Right lobe of liver (tissue), 6 donors: ENCODE data around the gene TNRC18. TPM values are rescaled to one million over a fixed set of nuclear protein-coding genes. Genes with fewer than 3 reads are reported as not detected.

Source experiments
- ATAC-seq, 4 donors: fragments of 200-7000 bp; cut with Tn5 transposase; one replicate each; pipeline ENCODE4 v1.9.1; 2020; ENCODE audit warnings: mild to moderate bottlenecking in 4 of 4, moderate library complexity in 4 of 4
- DNase-seq, 3 donors: peaks; one replicate each; pipeline ENCODE4 v3.0.0-alpha.2; 2020
- H3K27ac ChIP-seq, 3 donors: fragments of 200-600 bp; one replicate each; pipeline ENCODE4 v1.8.0; 2022
- H3K27me3 ChIP-seq, 2 donors: fragments of 200-600 bp; one replicate each; pipeline ENCODE4 v1.8.0; 2022
- H3K36me3 ChIP-seq, 4 donors: fragments of 200-600 bp; sonication (generic) in 1 of 4; one replicate each; pipeline versions ENCODE4 v1.5.1 to v1.8.0; 2017 to 2022; ENCODE audit warnings: control low read depth in 1 of 4
- H3K4me1 ChIP-seq, 4 donors: fragments of 200-600 bp; sonication (generic) in 1 of 4; one replicate each; pipeline versions ENCODE4 v1.5.1 to v1.8.0; 2017 to 2022; ENCODE audit warnings: control low read depth in 1 of 4
- H3K4me3 ChIP-seq, 3 donors: fragments of 200-600 bp; one replicate each; pipeline ENCODE4 v1.8.0; 2022
- H3K9me3 ChIP-seq, 4 donors: fragments of 200-600 bp; sonication (generic) in 1 of 4; one replicate each; pipeline versions ENCODE4 v1.5.1 to v1.8.0; 2017 to 2022; ENCODE audit warnings: control low read depth in 1 of 4
- CTCF ChIP-seq, 4 donors: fragments of 200-600 bp in 3 of 4; fragments of 450-650 bp in 1 of 4; IDR thresholded peaks; one replicate each; pipeline versions ENCODE4 v1.5.1 to v1.8.0; 2016 to 2022; ENCODE audit warnings: antibody characterized with exemption in 4 of 4, mild to moderate bottlenecking in 2 of 4
- POLR2A ChIP-seq: fragments of 450-650 bp; IDR thresholded peaks from one replicate; pipeline ENCODE4 v1.6.1; 2017; ENCODE audit warnings: antibody characterized with exemption, mild to moderate bottlenecking
- WGBS: methylation state at CpG from one replicate; pipeline ENCODE4 v1.1.6; 2018; ENCODE audit warnings: low coverage, low lambda C conversion rate; ENCODE audit not compliant: insufficient coverage; ENCODE audit errors: missing lambda C conversion rate; 5-methylcytosine and 5-hydroxymethylcytosine counted together
- intact Hi-C, 2 donors: fragments of 100-400 bp; cut with DNase I; formaldehyde crosslinking; loops; one replicate each; pipeline versions ENCODE4 v1.11.2 to v1.14.1; 2022
- total RNA-seq, 6 experiments: library from RNA; depleted of rRNA in 2 of 6; stranded (reverse); fragments of >200 nt in 2 of 6; fragmentation: NEBNext Ultra II Directional in 3 of 6; extraction: Animal tissue kit (Norgen Biotek cat#: 25700) in 3 of 6; gene quantifications; one replicate each; pipeline versions ENCODE4 v1.1.0 to v1.2.4, GENCODE V29; 2016 to 2023
- donor health status: DM: no; HTN: yes; CAD: no.
- donor health status: DM: no; HTN: no; CAD: no.
- donor health status: DM: no; HTN: no; CAD: no.
- donor health status: DM: no; HTN: yes; CAD: no.
- donor health status: DM: no; HTN: yes; CAD: no.

TNRC18 gene
- total RNA-seq, 6 experiments from 2014 or later = 27.0 to 36.9 (median 30.5) TPM

- ATAC-seq (no peak), DNase-seq (no peak)
- Histone ChIP-seq H3K36me3 (peaks cover 0 to 46% (median 20%) of the 10 kb centered on the region in 4 donors), H3K4me1 (no peaks in the 10 kb centered on the region), H3K9me3 (no peaks in the 10 kb centered on the region), H3K4me3 (no peak overlapping the region), H3K27ac (no peak overlapping the region), H3K27me3 (no peaks in the 10 kb centered on the region)
- WGBS = 86% methylated on average over 5 of the region's 16 CpGs
- intact Hi-C loops = no loop called here
- TF ChIP-seq CTCF (IDR thresholded peaks at IDR 0.05) (no peak), POLR2A (no peak)
These were observed 45.8 kb downstream of the TNRC18 start for GRCh38 chr7:5377816-5378215.

GRCh38 chr7:5377279-5377678, 46.4 kb downstream of the TNRC18 start:
- intact Hi-C loops = no loop called here
- Histone ChIP-seq H3K4me3 (no peak overlapping the region), H3K9me3 (no peaks in the 10 kb centered on the region), H3K27me3 (no peaks in the 10 kb centered on the region), H3K4me1 (no peaks in the 10 kb centered on the region), H3K27ac (no peak overlapping the region), H3K36me3 (peaks cover 0 to 51% (median 20%) of the 10 kb centered on the region in 4 donors)
- ATAC-seq = no peak
- no peak for DNase-seq
- TF ChIP-seq CTCF (IDR thresholded peaks at IDR 0.05) = no peak
- TF ChIP-seq POLR2A = no peak
- WGBS = 95% methylated on average over 8 of the region's 20 CpGs

GRCh38 chr7:5375925-5376324, 47.7 kb downstream of the TNRC18 start:
- no peaks in the 10 kb centered on the region for H3K9me3 ChIP-seq
- no peak for TF ChIP-seq CTCF (IDR thresholded peaks at IDR 0.05)
- TF ChIP-seq POLR2A = no peak
- intact Hi-C loops = no loop called here
- ATAC-seq (no peak), DNase-seq (no peak)
- no CpG with 5 or more reads among the region's 20 CpGs for WGBS
- no peaks in the 10 kb centered on the region for H3K27me3 ChIP-seq
- peaks cover 0 to 61% (median 23%) of the 10 kb centered on the region in 4 donors for H3K36me3 ChIP-seq
- H3K4me1 ChIP-seq = no peaks in the 10 kb centered on the region
- no peak overlapping the region for H3K27ac ChIP-seq
- no peak overlapping the region for H3K4me3 ChIP-seq

- H3K4me1 ChIP-seq = no peaks in the 10 kb centered on the region
- peaks cover 0 to 74% (median 32%) of the 10 kb centered on the region in 4 donors for H3K36me3 ChIP-seq
- DNase-seq = no peak
- TF ChIP-seq CTCF (IDR thresholded peaks at IDR 0.05) = no peak
- 89% methylated on average over 5 of the region's 19 CpGs for WGBS
- H3K9me3 ChIP-seq = no peaks in the 10 kb centered on the region
- no peak overlapping the region for H3K4me3 ChIP-seq
- no peak for ATAC-seq
- intact Hi-C loops = no loop called here
- no peaks in the 10 kb centered on the region for H3K27me3 ChIP-seq
- no peak overlapping the region for H3K27ac ChIP-seq
These were observed 49.2 kb downstream of the TNRC18 start for GRCh38 chr7:5374464-5374863.

- H3K4me3 ChIP-seq = no peak overlapping the region
- H3K36me3 ChIP-seq = peaks cover 0 to 74% (median 32%) of the 10 kb centered on the region in 4 donors
- H3K4me1 ChIP-seq = no peaks in the 10 kb centered on the region
- no peak for DNase-seq
- H3K27me3 ChIP-seq = no peaks in the 10 kb centered on the region
- H3K27ac ChIP-seq = no peak overlapping the region
- ATAC-seq = peak in 1 of 4 donors; percentile 42
- intact Hi-C loops = no loop called here
- TF ChIP-seq POLR2A (no peak), CTCF (IDR thresholded peaks at IDR 0.05) (no peak)
- H3K9me3 ChIP-seq = no peaks in the 10 kb centered on the region
- WGBS = 55% methylated on average over 2 of the region's 6 CpGs
These were observed 50.3 kb downstream of the TNRC18 start for GRCh38 chr7:5373300-5373699.
